DND-41 (cell line): ENCODE measurements around the gene C15orf61.

Experiments used
- ATAC-seq: fragments of 200-7000 bp; cut with Tn5 transposase; 3 replicates; pipeline ENCODE4 v1.9.1; 2021; ENCODE audit warnings: low read depth; ENCODE audit not compliant: insufficient read depth
- DNase-seq: peaks from one replicate; pipeline ENCODE4 v3.0.0-alpha.2; 2020
- H2AFZ ChIP-seq: 2 replicates; pipeline ENCODE4 v1.6.0; 2012; ENCODE audit warnings: low read depth, low read length
- H3K27ac ChIP-seq: 2 replicates; pipeline ENCODE4 v1.5.1; 2012; ENCODE audit warnings: low read length, inconsistent platforms
- H3K27me3 ChIP-seq: fragments of 200-600 bp; sonication (generic); 2 replicates; pipeline ENCODE4 v1.6.0; 2012; ENCODE audit warnings: low read length, mild to moderate bottlenecking, inconsistent platforms; ENCODE audit not compliant: insufficient read depth, poor library complexity
- H3K36me3 ChIP-seq: 2 replicates; pipeline ENCODE4 v1.5.1; 2012; ENCODE audit warnings: low read length, inconsistent platforms; ENCODE audit not compliant: insufficient read depth
- H3K4me1 ChIP-seq: 2 replicates; pipeline ENCODE4 v1.5.1; 2012; ENCODE audit warnings: mild to moderate bottlenecking, low read length; ENCODE audit not compliant: insufficient read depth
- H3K4me2 ChIP-seq: 2 replicates; pipeline ENCODE4 v1.6.0; 2012; ENCODE audit warnings: mild to moderate bottlenecking, moderate library complexity, low read length, inconsistent platforms; ENCODE audit not compliant: insufficient read depth
- H3K4me3 ChIP-seq, 2 experiments: fragments of 200-600 bp in 1 of 2; shearing (Covaris generic) in 1 of 2; 2 replicates each; pipeline ENCODE4 v1.5.1; 2012 to 2016; ENCODE audit warnings: inconsistent platforms in 2 of 2, low read length in 2 of 2, mild to moderate bottlenecking in 2 of 2, low read depth in 1 of 2, moderate library complexity in 1 of 2
- H3K79me2 ChIP-seq: 2 replicates; pipeline ENCODE4 v1.6.0; 2012; ENCODE audit warnings: low read length, inconsistent platforms; ENCODE audit not compliant: insufficient read depth
- H3K9ac ChIP-seq: 2 replicates; pipeline ENCODE4 v1.6.0; 2012; ENCODE audit warnings: low read depth, mild to moderate bottlenecking, inconsistent platforms, low read length, moderate library complexity
- H3K9me3 ChIP-seq: 2 replicates; pipeline ENCODE4 v1.5.1; 2012; ENCODE audit warnings: low read length, moderate library complexity, mild to moderate bottlenecking, inconsistent platforms; ENCODE audit not compliant: insufficient read depth, severe bottlenecking
- H4K20me1 ChIP-seq: 2 replicates; pipeline ENCODE4 v1.6.0; 2012; ENCODE audit warnings: low read length; ENCODE audit not compliant: insufficient read depth
- CTCF ChIP-seq: IDR thresholded peaks from 2 replicates; pipeline ENCODE4 v1.5.1; 2012; ENCODE audit warnings: borderline replicate concordance, low read length, moderate library complexity, mild to moderate bottlenecking; ENCODE audit not compliant: poor library complexity, severe bottlenecking; ENCODE audit errors: extremely low read depth
- EZH2 ChIP-seq: IDR thresholded peaks from 3 replicates; pipeline ENCODE4 v1.6.1; 2012; ENCODE audit warnings: borderline replicate concordance, low read depth, mild to moderate bottlenecking, moderate library complexity, low read length, inconsistent platforms; ENCODE audit not compliant: severe bottlenecking

The C15orf61 gene

GRCh38 chr15:67542420-67543347 lies 21.8 kb downstream of the C15orf61 start, which contains the start of gene MAP2K5:
TSS of gene MAP2K5 (plus strand) at chr15:67542703. CDS start at chr15:67543336, 633 bp downstream.
- no peak for TF ChIP-seq CTCF
- TF ChIP-seq EZH2 = no peak
- Histone ChIP-seq H3K4me3 (peak within 1 kb of the TSS; percentile 67 to 93), H3K27ac (peak within 1 kb of the TSS; percentile 98), H3K9ac (peak within 1 kb of the TSS; percentile 95), H3K9me3 (no peaks in the 10 kb centered on the region), H4K20me1 (no peaks in the 10 kb centered on the region), H3K4me1 (peaks cover 33% of the 10 kb centered on the region), H3K79me2 (peaks cover 51% of the 10 kb centered on the region), H3K27me3 (no peaks in the 10 kb centered on the region), H3K36me3 (peaks cover 24% of the 10 kb centered on the region), H2AFZ (peak within 1 kb of the TSS; percentile 97), H3K4me2 (peak within 1 kb of the TSS; percentile 95)
- ATAC-seq = peak; percentile 86
- peak; percentile 84 for DNase-seq

GRCh38 chr15:67543348-67543718 lies 22.4 kb downstream of the C15orf61 start:
- Histone ChIP-seq H3K4me2 (peak overlapping the region; percentile 95), H3K79me2 (peaks cover 51% of the 10 kb centered on the region), H3K27ac (peak overlapping the region; percentile 98), H3K4me1 (peaks cover 33% of the 10 kb centered on the region), H3K36me3 (peaks cover 24% of the 10 kb centered on the region), H3K9ac (peak overlapping the region; percentile 95), H4K20me1 (no peaks in the 10 kb centered on the region), H3K27me3 (no peaks in the 10 kb centered on the region), H3K9me3 (no peaks in the 10 kb centered on the region), H2AFZ (peak overlapping the region; percentile 97), H3K4me3 (peak overlapping the region; percentile 67 to 93; a peak in 3 of 4 replicates)
- ATAC-seq (no peak), DNase-seq (no peak)
- TF ChIP-seq EZH2 = no peak
- no peak for TF ChIP-seq CTCF

GRCh38 chr15:67544475-67544874 lies 23.5 kb downstream of the C15orf61 start:
- Histone ChIP-seq H3K4me3 (peak overlapping the region in 1 of 2 experiments; percentile 20; a peak in 1 of 4 replicates), H3K27ac (no peak overlapping the region), H3K36me3 (peaks cover 24% of the 10 kb centered on the region), H3K27me3 (no peaks in the 10 kb centered on the region), H3K4me1 (peaks cover 31% of the 10 kb centered on the region), H2AFZ (no peak overlapping the region), H3K9me3 (no peaks in the 10 kb centered on the region), H3K4me2 (peak overlapping the region; percentile 95), H3K79me2 (peaks cover 51% of the 10 kb centered on the region), H3K9ac (peak overlapping the region; percentile 95; the same call in 1 of the 2 replicates), H4K20me1 (no peaks in the 10 kb centered on the region)
- ATAC-seq = no peak
- no peak for DNase-seq
- no peak for TF ChIP-seq CTCF
- TF ChIP-seq EZH2 = no peak
